D721Med (cell line): ENCODE data around the gene HUS1.

Experiments used
- DNase-seq: peaks from one replicate; pipeline ENCODE4 v3.0.0; 2011; ENCODE audit warnings: low spot score; ENCODE audit not compliant: insufficient read length
- FAIRE-seq: peaks from 2 replicates; lab custom pipeline; 2011; peaks lifted over from hg19 to GRCh38; lab: Jason Lieb, UNC
- TF ChIP-seq, protein P1 (sequence below): IDR thresholded peaks from 2 replicates; pipeline ENCODE4 v1.5.1; 2012; ENCODE audit warnings: mild to moderate bottlenecking, control low read depth; ENCODE audit not compliant: insufficient read depth; ENCODE audit errors: missing control alignments

Gene HUS1

DNA sequence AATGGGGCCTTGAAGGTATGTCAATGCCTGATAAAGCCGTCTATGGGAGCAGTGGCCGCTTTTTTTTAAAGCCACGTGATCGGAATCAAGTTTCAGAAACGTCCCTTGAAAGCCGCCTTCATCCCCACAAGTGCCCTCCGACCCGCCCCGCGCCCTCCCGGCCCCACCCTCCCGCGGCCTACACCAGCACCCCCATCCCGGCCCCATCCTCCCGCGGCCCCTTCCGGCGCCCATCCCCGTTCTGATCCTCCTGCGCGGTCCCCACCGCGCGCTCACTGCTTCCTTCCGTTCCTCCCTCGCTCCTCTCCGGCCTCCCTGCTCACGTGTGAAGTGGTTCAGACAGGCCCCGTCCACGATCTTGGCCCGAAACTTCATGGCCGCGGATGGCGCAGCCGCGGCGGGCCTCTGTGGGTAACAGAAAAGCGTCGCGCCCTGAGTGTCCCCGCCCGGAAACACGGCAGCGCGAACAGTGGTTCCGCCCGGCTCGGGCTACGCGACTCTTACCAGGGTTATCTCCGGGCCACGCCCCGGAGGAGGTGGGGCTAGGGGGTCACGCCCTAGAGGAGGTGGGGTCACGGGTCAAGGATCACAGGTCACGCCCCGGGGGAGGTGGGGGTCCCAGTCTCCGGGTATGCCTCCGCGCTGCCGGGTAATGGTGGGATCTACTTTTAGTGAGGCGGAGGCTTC, at the start of gene HUS1:
HUS1 (minus strand) TSS at position 471 of the 687 bp plus-strand sequence; CDS start at position 375, 96 bp downstream.
- TF ChIP-seq, protein P1, sequence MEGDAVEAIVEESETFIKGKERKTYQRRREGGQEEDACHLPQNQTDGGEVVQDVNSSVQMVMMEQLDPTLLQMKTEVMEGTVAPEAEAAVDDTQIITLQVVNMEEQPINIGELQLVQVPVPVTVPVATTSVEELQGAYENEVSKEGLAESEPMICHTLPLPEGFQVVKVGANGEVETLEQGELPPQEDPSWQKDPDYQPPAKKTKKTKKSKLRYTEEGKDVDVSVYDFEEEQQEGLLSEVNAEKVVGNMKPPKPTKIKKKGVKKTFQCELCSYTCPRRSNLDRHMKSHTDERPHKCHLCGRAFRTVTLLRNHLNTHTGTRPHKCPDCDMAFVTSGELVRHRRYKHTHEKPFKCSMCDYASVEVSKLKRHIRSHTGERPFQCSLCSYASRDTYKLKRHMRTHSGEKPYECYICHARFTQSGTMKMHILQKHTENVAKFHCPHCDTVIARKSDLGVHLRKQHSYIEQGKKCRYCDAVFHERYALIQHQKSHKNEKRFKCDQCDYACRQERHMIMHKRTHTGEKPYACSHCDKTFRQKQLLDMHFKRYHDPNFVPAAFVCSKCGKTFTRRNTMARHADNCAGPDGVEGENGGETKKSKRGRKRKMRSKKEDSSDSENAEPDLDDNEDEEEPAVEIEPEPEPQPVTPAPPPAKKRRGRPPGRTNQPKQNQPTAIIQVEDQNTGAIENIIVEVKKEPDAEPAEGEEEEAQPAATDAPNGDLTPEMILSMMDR, result no peak
- FAIRE-seq (no peak), DNase-seq (peak; percentile 67)

DNA sequence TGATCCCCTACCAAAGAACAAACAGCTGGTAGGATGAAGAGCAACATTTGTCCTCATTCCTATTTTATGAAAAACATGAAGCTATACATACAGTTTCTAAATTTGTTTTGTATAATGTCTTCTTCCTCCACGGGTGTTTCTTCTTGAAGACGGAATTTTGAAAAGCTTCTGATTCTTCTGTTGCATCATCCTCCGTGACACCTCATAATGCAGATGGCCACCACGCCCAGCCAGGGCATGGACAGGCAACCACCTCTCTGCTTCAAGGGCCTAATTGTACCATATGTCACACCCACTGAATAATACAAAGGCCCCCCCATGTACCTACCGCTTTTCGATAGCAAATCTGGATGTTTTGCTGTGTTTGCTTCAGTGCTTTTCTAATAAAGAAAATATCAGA, 49.5 kb upstream of the HUS1 start, which contains the start of gene SUN3:
SUN3 (minus strand) TSS at position 170 of the 400 bp plus-strand sequence; CDS start at position 1, 169 bp downstream.
- DNase-seq, result no peak
- TF ChIP-seq, protein P1, result no peak
- no peak for FAIRE-seq

DNA sequence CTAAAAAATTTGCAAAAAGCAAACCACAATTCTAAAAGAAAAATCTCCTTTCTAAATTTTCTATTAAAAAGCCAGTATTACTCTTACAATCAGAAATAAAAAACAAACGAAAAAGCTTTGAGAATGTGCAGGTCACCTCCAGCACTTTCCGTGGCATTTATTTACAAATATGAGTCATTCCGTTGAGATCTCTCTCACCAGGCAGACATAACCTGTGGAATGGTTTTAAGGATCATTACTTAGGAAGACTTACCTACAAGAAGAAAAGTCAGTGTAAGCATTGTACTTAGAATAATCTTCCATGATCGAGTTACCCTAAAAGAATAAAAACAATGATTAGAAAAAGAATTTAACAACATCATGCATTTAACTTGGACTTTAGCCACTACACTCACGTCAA, 46.2 kb upstream of the HUS1 start:
- DNase-seq (no peak), FAIRE-seq (no peak)
- TF ChIP-seq, protein P1, result no peak

DNA sequence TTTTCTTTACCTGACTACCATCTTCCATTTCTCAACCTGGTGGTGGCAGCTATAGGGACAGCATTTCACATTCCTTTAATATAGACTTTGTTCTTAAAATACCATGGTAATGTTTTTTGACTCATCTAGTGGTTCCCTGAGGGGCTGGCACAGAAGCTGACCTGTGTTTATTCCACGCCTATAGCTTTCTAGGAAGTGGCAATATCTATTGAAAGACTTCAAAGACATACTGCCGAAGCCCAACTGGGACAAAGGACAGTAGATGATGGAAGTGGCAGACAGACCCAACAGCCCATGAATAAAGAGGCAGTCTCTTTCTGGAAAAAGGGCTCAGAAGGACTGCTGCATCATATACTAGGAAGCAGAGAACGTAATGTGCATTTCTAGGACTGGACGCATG, 38.3 kb upstream of the HUS1 start:
- TF ChIP-seq, protein P1, result no peak
- no peak for FAIRE-seq

DNA sequence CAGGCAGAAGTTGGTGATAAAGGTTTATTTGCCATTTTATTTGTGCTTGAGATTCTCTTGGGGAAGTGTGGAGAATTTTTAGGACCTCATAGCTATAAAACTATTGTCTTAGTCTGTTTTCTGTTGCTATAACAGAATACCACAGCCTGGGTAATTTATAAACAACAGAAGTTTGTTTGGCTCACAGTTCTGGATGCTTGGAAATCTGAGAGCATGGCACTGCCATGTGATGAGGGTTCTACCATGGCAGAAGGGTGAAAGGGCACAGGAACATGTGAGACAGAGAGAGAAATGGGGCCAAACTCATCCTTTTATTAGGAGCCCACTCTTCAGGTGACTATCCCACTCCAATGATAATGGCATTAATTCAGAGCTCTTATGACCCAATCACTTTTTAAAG, 37.2 kb upstream of the HUS1 start:
- DNase-seq, result no peak
- TF ChIP-seq, protein P1, result no peak
- FAIRE-seq, result no peak

More for the DNA sequence above, 38.3 kb upstream of the HUS1 start:
- no peak for DNase-seq

DNA sequence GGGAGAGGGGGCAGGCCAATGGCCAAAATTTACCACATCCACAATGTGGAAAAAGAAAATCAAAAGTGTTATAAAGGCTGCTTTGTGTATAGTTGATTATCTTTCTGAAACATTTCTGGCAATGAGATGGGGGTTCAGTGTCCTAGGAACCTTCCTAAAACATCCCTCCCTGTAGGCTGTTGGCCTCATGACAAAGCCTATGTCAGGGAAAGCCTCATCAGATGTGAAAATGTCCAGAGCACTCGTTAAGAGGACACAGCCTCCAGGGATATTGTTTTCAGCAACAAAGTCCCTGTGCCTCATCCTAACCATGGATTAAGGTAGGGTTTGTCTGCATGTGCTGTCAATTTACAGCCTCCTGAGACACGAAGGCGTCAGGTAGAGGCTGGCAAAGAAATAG, 32.5 kb upstream of the HUS1 start:
- DNase-seq (no peak), FAIRE-seq (no peak)
- TF ChIP-seq, protein P1, result no peak

DNA sequence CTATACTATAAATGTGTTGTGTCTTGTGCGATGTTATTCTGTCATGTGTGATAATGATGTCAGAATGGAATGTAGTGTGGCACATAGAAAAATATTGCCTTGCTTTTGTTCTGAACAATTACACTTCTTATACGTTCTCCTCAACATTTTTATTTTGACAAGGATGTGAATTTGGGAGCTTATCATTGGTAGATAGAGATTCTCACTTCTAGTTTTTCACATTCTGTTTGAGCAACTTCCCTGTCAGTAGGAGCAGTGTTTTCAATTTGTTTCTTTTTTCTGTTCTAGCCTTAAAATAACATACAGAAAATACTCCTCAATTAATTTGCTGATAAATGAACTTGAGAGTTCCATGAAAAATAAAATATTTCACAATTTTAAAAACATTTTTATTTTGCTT, 31.9 kb upstream of the HUS1 start:
- no peak for DNase-seq
- TF ChIP-seq, protein P1, result no peak
- no peak for FAIRE-seq
